ENCODE data around the gene STEAP4. TPM values are rescaled to one million over a fixed set of nuclear protein-coding genes. Genes with fewer than 3 reads are reported as not detected.
A peak's percentile ranks its signal among the peaks of the same experiment; 100 is the strongest.
"Not testable (repeated sequence)": the region's sequence is repeated elsewhere in the genome, so short reads cannot be mapped to it uniquely, and the experiment has no call there.

STEAP4 gene
- total RNA-seq, 1 donor from 2014 or later: 9.8 TPM

GRCh38 chr7:88312061-88312663 lies 5.5 kb upstream of the STEAP4 start:
- DNase-seq (ENCODE audit: low spot score): no peak

GRCh38 chr7:88311675-88312036 lies 5.0 kb upstream of the STEAP4 start:
- DNase-seq (ENCODE audit: low spot score): no peak

- DNase-seq (ENCODE audit: low spot score): no peak
These were observed 4.4 kb upstream of the STEAP4 start for GRCh38 chr7:88310956-88311674.

- DNase-seq (ENCODE audit: low spot score): no peak
These were observed 3.1 kb upstream of the STEAP4 start for GRCh38 chr7:88309819-88310218.

- DNase-seq (ENCODE audit: low spot score): no peak
These were observed 1.1 kb upstream of the STEAP4 start for GRCh38 chr7:88307823-88308222.

GRCh38 chr7:88307412-88307811 lies 718 bp upstream of the STEAP4 start:
- DNase-seq (ENCODE audit: low spot score): no peak

GRCh38 chr7:88305044-88305443 lies 1.6 kb downstream of the STEAP4 start:
- DNase-seq (ENCODE audit: low spot score): no peak

GRCh38 chr7:88302486-88302885 lies 4.2 kb downstream of the STEAP4 start:
- no peak for DNase-seq (ENCODE audit: low spot score)

DNA sequence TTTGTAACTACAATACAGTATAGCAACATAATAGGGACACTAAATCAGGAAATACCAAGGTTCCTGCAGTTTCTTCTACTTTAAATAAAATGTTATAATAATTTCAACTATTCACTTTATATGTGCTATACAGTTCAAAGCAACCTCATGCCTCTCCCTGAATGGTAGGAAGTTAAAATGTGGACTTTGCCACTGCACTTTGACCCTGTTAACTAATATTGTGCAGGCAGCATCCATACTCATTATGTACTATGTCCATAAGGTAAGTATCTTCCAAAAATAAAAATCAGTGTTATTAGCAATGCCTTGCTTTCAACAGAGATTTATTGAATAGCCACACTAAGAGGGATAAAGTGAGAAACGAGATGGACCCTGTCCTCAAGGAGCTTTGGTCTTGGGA lies 4.8 kb downstream of the STEAP4 start:
- DNase-seq (ENCODE audit: low spot score): no peak

- DNase-seq (ENCODE audit: low spot score): no peak
These were observed 6.2 kb downstream of the STEAP4 start for GRCh38 chr7:88300401-88300945.

- no peak for DNase-seq (ENCODE audit: low spot score)
These were observed 7.6 kb downstream of the STEAP4 start for GRCh38 chr7:88299126-88299525.

- DNase-seq (ENCODE audit: low spot score): no peak
These were observed 12.8 kb downstream of the STEAP4 start for GRCh38 chr7:88293866-88294265.

DNA sequence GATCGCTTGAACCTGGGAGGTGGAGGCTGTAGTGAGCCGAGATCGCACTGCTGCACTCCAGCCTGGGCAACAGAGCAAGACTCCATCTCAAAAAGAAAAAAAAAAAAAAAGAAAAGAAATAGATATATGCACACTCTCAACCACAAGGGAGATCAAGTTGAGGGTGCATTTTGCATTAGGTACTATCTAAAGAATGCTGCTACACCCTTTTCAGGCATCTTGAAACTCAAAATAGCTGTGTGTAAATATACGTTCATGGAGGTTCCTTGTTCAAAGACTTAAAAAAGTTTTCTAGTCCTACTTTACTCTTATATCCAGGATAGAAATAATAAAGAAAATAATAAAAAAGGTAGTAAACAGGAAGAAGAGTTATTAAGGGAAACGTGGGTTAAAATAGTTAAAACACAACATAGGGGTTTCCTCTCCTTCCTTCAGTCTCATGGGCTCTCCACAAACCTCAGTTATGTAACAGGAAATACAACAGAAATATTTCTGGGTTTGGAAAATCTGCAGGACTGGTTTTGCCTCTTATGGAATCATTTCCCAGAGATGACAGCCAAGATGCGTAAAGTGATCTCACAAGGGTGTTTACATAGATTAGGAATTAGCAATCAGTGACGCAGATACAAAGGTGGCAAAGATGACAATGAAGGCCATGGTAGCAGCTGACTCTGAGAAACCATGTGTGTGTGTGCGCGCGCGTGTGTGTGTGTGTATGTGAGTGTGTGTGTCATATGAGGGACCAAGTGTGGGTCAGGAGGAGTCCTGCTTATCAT lies 15.1 kb downstream of the STEAP4 start:
- peak; percentile 73 for DNase-seq (ENCODE audit: low spot score)

DNA sequence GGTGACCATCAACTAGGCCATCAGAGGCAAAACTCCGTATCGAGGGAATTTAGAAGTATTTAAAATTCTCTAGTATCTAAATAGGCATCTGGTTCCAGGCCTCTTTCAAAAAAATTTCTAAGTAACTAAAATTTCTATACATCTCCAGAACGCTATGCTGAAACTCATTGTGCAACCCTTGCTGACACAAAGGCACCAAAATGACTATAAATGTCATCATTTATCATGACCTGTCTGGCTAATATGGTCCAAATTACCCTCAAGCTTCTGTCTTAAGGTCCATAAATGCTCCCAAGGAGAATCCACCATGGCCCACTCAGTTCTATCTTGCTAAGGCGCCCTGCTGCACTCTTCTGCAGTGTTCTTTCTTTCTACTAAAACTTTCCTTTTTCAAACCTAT lies 16.2 kb downstream of the STEAP4 start:
- DNase-seq (ENCODE audit: low spot score): no peak

- DNase-seq (ENCODE audit: low spot score): no peak
These were observed 17.1 kb downstream of the STEAP4 start for GRCh38 chr7:88289564-88290025.

GRCh38 chr7:88281749-88282148 lies 24.9 kb downstream of the STEAP4 start:
- DNase-seq (ENCODE audit: low spot score): no peak

- no peak for DNase-seq (ENCODE audit: low spot score)
These were observed 25.9 kb downstream of the STEAP4 start for GRCh38 chr7:88280801-88281200.

DNA sequence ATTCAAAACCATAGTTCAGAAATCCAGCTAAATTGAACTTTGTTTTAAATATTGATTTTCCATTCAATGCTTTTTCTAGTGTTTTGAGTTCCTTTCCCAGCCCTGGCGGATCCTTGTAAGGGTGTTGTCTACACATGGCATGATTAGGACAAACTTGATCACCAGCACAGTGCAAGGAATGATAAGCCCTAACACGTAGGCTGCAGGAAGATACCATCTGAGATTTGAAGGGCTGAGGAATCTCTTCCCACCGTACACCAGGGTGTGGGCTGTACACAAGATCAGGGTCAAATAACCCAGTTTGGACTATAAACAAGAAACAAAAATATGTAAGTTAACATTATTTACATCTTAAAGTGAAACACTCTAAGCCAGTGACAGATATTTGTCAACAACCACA lies 27.4 kb downstream of the STEAP4 start:
- peak; percentile 36 for DNase-seq (ENCODE audit: low spot score)

DNA sequence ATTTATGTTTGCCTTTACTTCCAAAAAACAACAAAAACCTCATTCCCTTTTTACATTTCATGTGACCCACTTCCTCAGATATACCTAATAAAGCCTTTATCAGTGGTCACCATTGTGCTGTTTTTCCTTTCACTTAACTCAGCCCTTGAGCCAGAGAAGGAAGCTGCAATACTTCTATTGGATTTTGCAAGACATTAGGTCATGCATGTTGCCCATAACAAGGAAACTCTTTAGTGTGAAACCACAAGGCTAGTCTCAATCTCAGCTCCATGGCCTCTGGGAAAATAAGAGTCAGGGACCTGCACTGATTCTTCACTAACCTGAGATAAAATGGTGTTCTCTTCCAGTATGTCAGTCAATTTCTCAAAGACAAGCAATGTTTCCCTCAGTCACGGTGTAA lies 27.8 kb downstream of the STEAP4 start:
- peak; percentile 43 for DNase-seq (ENCODE audit: low spot score)

GRCh38 chr7:88276605-88277153 lies 30.0 kb downstream of the STEAP4 start:
- no peak for DNase-seq (ENCODE audit: low spot score)

- DNase-seq (ENCODE audit: low spot score): not testable (repeated sequence)
These were observed 31.8 kb downstream of the STEAP4 start for GRCh38 chr7:88274856-88275255.

- DNase-seq (ENCODE audit: low spot score): no peak
These were observed 37.1 kb downstream of the STEAP4 start for GRCh38 chr7:88269586-88269985.

All from mucosa of gallbladder (tissue), 1 donor.